BE2C (cell line): ENCODE results near the gene ZCCHC12.

Source experiments
- DNase-seq: peaks from one replicate; pipeline ENCODE4 v3.0.0-alpha.2; 2020
- H3K27me3 ChIP-seq: fragments of 250-450 bp; sonication (Bioruptor Pico); 2 replicates; pipeline ENCODE4 v1.5.1; 2020; ENCODE audit warnings: mild to moderate bottlenecking
- H3K36me3 ChIP-seq: fragments of 250-450 bp; sonication (Bioruptor Pico); 2 replicates; pipeline ENCODE4 v1.5.1; 2020; ENCODE audit warnings: mild to moderate bottlenecking
- H3K4me1 ChIP-seq: fragments of 250-450 bp; sonication (Bioruptor Pico); 2 replicates; pipeline ENCODE4 v1.5.1; 2020
- H3K4me3 ChIP-seq: 2 replicates; pipeline ENCODE4 v1.5.1; 2011; ENCODE audit warnings: low read depth, low read length
- H3K9me3 ChIP-seq: fragments of 250-450 bp; sonication (Bioruptor Pico); 2 replicates; pipeline ENCODE4 v1.5.1; 2020
- TF ChIP-seq, protein P1 (sequence below): IDR thresholded peaks from 2 replicates; pipeline ENCODE4 v1.5.1; 2012; ENCODE audit warnings: mild to moderate bottlenecking, low read depth, low read length

The ZCCHC12 gene

DNA sequence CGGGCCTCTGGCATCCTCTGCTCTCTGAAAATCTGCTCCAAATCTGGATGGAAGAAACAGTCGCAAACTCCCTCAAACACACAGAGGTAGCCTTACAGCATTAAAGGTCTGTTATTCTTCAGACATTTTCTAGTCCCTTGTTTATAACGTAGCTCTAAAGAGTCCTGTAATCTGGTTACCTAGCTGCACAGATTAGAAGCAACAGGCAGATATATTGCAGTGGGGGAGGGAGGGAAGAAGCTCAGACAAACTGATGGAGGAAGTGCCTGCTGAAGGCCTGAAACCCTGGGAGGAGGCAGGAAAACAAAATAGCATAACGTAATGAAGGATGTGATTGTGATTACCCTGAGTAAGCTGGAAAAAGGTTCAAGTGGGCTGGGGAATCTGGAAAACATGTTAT lies 39.4 kb downstream of the ZCCHC12 start:
- no peaks in the 10 kb centered on the region for H3K36me3 ChIP-seq
- TF ChIP-seq, protein P1, sequence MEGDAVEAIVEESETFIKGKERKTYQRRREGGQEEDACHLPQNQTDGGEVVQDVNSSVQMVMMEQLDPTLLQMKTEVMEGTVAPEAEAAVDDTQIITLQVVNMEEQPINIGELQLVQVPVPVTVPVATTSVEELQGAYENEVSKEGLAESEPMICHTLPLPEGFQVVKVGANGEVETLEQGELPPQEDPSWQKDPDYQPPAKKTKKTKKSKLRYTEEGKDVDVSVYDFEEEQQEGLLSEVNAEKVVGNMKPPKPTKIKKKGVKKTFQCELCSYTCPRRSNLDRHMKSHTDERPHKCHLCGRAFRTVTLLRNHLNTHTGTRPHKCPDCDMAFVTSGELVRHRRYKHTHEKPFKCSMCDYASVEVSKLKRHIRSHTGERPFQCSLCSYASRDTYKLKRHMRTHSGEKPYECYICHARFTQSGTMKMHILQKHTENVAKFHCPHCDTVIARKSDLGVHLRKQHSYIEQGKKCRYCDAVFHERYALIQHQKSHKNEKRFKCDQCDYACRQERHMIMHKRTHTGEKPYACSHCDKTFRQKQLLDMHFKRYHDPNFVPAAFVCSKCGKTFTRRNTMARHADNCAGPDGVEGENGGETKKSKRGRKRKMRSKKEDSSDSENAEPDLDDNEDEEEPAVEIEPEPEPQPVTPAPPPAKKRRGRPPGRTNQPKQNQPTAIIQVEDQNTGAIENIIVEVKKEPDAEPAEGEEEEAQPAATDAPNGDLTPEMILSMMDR: no peak
- H3K4me1 ChIP-seq: no peaks in the 10 kb centered on the region
- H3K9me3 ChIP-seq: no peaks in the 10 kb centered on the region
- no peak overlapping the region for H3K4me3 ChIP-seq
- no peak for DNase-seq
- no peaks in the 10 kb centered on the region for H3K27me3 ChIP-seq

DNA sequence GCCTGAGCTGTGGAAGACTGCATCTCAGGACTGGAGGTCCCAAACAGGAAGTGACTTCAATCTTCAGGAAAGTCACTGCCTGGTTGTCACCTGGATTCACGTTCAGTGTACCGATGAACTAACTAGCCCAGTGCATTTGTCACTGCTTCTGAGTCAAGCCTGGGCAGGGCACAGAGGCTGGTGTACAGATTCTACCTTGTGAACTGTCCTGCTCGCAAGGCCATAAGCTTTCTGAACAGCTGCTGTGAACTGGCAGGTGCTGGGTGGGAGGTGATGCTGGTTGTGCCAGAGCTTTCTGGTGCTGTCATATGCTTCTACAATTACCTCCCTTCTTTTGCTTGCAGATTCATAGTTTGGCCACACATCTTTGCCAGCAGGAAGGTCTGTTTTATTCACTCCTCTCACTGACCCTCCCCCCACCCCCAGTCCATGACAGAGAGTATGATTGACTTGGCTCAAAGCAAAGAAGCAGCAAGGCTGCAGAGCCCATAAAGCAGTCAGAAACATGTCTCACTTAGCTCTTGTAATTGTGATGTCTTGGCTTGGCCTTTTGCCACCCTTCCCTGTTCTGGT lies 40.5 kb downstream of the ZCCHC12 start:
- TF ChIP-seq, protein P1: no peak
- Histone ChIP-seq H3K36me3 (no peaks in the 10 kb centered on the region), H3K9me3 (no peaks in the 10 kb centered on the region), H3K4me3 (no peak overlapping the region), H3K27me3 (no peaks in the 10 kb centered on the region), H3K4me1 (no peaks in the 10 kb centered on the region)
- DNase-seq: no peak

DNA sequence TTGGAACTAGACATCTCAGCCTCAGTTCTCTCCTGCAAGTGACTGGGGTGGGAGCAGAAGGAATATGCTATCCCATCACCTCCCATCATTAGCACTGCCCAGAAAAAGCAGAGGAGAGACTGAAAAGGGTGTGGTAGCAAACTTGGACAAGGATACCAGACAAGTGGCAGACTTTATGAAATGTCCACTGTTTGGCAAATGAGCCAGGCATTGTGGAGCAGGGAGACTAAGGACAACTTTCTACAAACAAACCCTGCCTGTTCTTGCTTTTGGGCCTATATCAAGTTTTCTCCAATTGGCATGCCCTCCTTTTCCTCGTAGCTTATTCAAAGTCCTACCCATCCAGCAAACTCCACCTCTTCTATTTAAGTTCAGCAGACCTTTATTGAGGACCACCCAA lies 41.6 kb downstream of the ZCCHC12 start:
- H3K9me3 ChIP-seq: no peaks in the 10 kb centered on the region
- no peaks in the 10 kb centered on the region for H3K36me3 ChIP-seq
- no peaks in the 10 kb centered on the region for H3K4me1 ChIP-seq
- H3K4me3 ChIP-seq: no peak overlapping the region
- DNase-seq: no peak
- TF ChIP-seq, protein P1: no peak
- no peaks in the 10 kb centered on the region for H3K27me3 ChIP-seq

DNA sequence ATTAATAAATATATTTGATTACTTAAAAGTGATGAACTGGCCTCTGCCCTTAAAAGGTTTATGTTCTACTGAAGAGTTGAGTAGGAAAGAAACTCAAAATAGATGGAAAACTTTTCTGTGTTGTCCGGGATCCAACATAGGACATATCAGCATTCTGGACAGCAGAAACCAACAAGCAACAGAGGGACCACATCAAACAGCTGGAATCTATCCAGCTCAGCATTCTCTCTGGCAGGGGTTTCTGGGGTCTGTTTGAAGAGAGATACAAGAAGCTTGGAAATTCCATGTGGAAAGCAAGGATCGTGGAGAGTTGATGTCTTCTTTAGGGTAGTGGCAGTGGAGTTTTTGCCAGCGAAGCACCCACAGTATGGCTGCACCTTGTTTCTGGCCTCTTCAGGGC lies 43.6 kb downstream of the ZCCHC12 start:
- Histone ChIP-seq H3K4me3 (no peak overlapping the region), H3K27me3 (no peaks in the 10 kb centered on the region), H3K4me1 (no peaks in the 10 kb centered on the region), H3K36me3 (no peaks in the 10 kb centered on the region), H3K9me3 (no peaks in the 10 kb centered on the region)
- DNase-seq: no peak
- TF ChIP-seq, protein P1: no peak

DNA sequence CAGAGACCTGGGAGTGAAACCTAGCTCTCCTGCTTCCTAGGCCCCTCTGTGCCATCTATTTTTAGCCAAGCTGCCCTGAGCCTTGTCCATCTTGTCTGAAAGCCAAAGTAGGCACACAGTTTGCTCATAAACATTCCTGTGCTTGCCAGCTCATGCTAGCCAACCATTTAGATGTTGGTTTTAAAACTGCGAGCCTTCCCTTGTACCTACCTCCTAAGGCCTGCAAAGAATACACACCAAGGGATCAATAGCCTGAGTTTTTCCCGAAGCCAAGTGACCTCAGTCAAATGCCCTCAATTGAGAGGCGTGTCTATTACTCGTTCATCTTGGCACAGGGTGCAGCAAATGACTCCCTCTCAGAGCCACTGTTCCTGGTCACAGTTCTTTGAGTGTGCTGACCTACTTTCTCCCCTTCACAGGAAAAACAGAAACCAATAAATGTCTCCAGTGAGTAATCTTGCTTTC lies 48.5 kb downstream of the ZCCHC12 start:
- Histone ChIP-seq H3K27me3 (no peaks in the 10 kb centered on the region), H3K9me3 (no peaks in the 10 kb centered on the region), H3K4me3 (no peak overlapping the region), H3K4me1 (no peaks in the 10 kb centered on the region), H3K36me3 (no peaks in the 10 kb centered on the region)
- no peak for DNase-seq
- TF ChIP-seq, protein P1: no peak
